ENCODE measurements around the gene CGNL1. TPM values are rescaled to one million over a fixed set of nuclear protein-coding genes. Genes with fewer than 3 reads are reported as not detected.

Gene CGNL1
- total and polyA plus RNA-seq, 11 donors, result 3.8 to 40.0 (median 23.4) TPM

DNA sequence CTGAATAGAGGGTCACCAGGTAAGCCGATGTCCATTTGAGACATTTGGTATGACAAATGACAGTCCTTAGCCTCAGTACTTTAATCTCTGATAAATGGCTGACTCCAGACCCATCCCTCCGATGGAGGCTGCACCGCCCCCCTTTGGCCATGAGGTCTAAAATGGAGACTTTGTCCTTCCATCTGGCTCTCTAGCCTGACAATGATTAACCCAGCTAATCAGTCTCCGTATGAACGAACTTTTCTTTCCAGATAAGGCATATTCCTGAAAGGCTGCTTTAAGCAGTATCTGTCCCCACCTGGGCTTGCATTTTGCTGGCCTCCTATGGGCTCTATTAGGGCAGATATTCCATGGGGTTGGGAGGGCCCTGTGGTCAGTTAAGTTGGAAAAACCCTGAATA is 204.6 kb downstream of the CGNL1 start:
- no peak overlapping the region for H3K4me3 ChIP-seq
- TF ChIP-seq POLR2A (IDR thresholded peaks at IDR 0.05), result no peak
- TF ChIP-seq, protein P1, sequence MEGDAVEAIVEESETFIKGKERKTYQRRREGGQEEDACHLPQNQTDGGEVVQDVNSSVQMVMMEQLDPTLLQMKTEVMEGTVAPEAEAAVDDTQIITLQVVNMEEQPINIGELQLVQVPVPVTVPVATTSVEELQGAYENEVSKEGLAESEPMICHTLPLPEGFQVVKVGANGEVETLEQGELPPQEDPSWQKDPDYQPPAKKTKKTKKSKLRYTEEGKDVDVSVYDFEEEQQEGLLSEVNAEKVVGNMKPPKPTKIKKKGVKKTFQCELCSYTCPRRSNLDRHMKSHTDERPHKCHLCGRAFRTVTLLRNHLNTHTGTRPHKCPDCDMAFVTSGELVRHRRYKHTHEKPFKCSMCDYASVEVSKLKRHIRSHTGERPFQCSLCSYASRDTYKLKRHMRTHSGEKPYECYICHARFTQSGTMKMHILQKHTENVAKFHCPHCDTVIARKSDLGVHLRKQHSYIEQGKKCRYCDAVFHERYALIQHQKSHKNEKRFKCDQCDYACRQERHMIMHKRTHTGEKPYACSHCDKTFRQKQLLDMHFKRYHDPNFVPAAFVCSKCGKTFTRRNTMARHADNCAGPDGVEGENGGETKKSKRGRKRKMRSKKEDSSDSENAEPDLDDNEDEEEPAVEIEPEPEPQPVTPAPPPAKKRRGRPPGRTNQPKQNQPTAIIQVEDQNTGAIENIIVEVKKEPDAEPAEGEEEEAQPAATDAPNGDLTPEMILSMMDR (IDR thresholded peaks at IDR 0.05), result no peak
- H3K27ac ChIP-seq, result no peak overlapping the region
- DNase-seq, result no peak
- H3K9me3 ChIP-seq, result peaks cover 0 to 19% (median 7%) of the 10 kb centered on the region in 12 donors
- H3K27me3 ChIP-seq, result no peaks in the 10 kb centered on the region
- 89 to 90% (median 89%) methylated on average over 5 of the region's 5 CpGs for WGBS, 4 donors
- no peaks in the 10 kb centered on the region for H3K36me3 ChIP-seq
- no peak for ATAC-seq
- intact Hi-C loops (cut with DNase I), result no loop called here
- H3K4me1 ChIP-seq, result peaks cover 0 to 5% (median 0%) of the 10 kb centered on the region in 12 donors

DNA sequence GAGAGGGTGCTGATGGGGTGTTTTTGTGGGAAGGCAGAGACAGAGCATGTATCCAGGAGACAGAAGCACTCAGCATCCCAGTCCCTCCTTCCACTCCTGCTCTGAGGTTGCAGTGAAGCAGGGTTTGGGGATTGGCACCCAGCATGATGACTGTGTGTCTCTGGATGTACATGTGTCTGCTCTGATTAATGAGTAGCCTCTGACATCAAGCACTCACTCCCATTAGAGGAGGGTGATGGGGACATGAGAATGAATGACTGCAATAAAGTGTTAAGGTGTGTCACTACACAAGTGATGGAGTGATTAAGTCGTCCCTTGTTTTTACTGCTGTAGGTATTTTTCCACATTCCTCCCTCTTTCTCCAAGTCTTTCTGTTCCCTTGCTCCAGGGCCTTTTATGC is 205.8 kb downstream of the CGNL1 start:
- Histone ChIP-seq H3K27me3 (no peaks in the 10 kb centered on the region), H3K4me3 (no peak overlapping the region), H3K36me3 (no peaks in the 10 kb centered on the region), H3K9me3 (peaks cover 0 to 19% (median 7%) of the 10 kb centered on the region in 12 donors), H3K27ac (no peak overlapping the region), H3K4me1 (peaks cover 0 to 7% (median 0%) of the 10 kb centered on the region in 12 donors)
- intact Hi-C loops (cut with DNase I), result no loop called here
- no peak for TF ChIP-seq POLR2A (IDR thresholded peaks at IDR 0.05)
- TF ChIP-seq, protein P1 (IDR thresholded peaks at IDR 0.05), result no peak
- WGBS, 4 donors, result 90 to 100% (median 94%) methylated on average over 1 of the region's 1 CpG
- DNase-seq, result no peak
- no peak for ATAC-seq

DNA sequence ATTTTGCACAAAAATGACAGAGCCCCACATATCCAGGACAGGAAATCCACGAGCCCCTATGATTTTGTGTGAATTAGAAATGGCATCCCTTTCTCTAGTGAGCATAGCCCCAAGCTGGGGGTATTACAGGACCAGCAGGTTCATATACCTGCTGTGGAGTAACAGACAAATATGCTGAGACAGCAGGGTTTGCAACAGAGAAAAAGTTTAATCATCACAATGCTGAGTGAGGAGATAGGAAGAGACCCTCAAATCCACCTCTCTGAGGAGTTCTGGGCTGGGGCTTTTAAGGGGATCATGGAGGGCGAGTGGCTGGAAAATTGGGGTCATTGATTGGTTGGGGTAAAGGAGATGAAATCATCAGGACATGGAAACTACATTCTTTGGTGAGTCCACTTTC is 207.0 kb downstream of the CGNL1 start:
- 84 to 94% (median 90%) methylated on average over 2 of the region's 2 CpGs for WGBS, 4 donors
- H3K27ac ChIP-seq, result no peak overlapping the region
- peaks cover 0 to 17% (median 0%) of the 10 kb centered on the region in 12 donors for H3K4me1 ChIP-seq
- DNase-seq (no peak), ATAC-seq (no peak)
- no peaks in the 10 kb centered on the region for H3K36me3 ChIP-seq
- TF ChIP-seq POLR2A (IDR thresholded peaks at IDR 0.05), result no peak
- TF ChIP-seq, protein P1 (IDR thresholded peaks at IDR 0.05), result no peak
- intact Hi-C loops (cut with DNase I), result no loop called here
- H3K27me3 ChIP-seq, result no peaks in the 10 kb centered on the region
- H3K9me3 ChIP-seq, result peaks cover 0 to 19% (median 7%) of the 10 kb centered on the region in 12 donors
- no peak overlapping the region for H3K4me3 ChIP-seq

DNA sequence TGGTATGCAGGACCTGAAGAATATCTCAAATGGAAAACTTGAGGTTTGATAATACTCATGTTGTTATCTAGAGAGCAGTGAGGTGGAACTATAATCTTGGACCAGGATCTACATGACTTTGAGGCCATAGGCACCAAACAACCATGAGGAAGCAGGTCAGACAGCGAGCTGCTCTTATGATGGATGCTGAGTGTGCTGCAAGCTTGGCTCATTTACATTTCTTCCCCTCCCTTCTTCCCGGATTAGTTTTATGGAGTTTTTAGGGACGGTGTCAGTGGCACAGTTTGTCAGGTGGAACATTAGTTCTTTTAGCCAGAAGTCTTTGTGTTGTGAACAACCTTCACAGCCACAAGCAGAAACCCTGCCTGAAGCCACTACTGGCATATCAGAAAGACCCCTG is 207.4 kb downstream of the CGNL1 start:
- H3K27me3 ChIP-seq, result no peaks in the 10 kb centered on the region
- peaks cover 0 to 17% (median under 1%) of the 10 kb centered on the region in 12 donors for H3K4me1 ChIP-seq
- TF ChIP-seq, protein P1 (IDR thresholded peaks at IDR 0.05), result no peak
- no peak for TF ChIP-seq POLR2A (IDR thresholded peaks at IDR 0.05)
- intact Hi-C loops (cut with DNase I), result no loop called here
- no peaks in the 10 kb centered on the region for H3K36me3 ChIP-seq
- H3K27ac ChIP-seq, result no peak overlapping the region
- ATAC-seq (no peak), DNase-seq (no peak)
- WGBS, 4 donors, result 87 to 98% (median 94%) methylated on average over 3 of the region's 3 CpGs
- peaks cover 0 to 19% (median 7%) of the 10 kb centered on the region in 12 donors for H3K9me3 ChIP-seq
- no peak overlapping the region for H3K4me3 ChIP-seq
